HepG2 (cell line): ENCODE results near the gene PRR35.

Experiments used
- AFF4 ChIP-seq: sonication (generic); formaldehyde crosslinking; IDR thresholded peaks from 2 replicates; pipeline ENCODE4 v1.4.0; 2020; ENCODE audit warnings: missing genetic modification reagents
- ARHGAP35 ChIP-seq: sonication (generic); formaldehyde crosslinking; IDR thresholded peaks from 2 replicates; pipeline ENCODE4 v1.9.0; 2022; ENCODE audit warnings: mild to moderate bottlenecking, inconsistent platforms, moderate library complexity, missing genetic modification reagents, borderline replicate concordance
- CTCF ChIP-seq: sonication (generic); formaldehyde crosslinking; IDR thresholded peaks from 2 replicates; pipeline ENCODE4 v1.5.0; 2020; ENCODE audit warnings: mild to moderate bottlenecking, missing genetic modification reagents, moderate library complexity
- EZH2 ChIP-seq: conservative IDR thresholded peaks from 2 replicates; pipeline ENCODE4 v1.6.1; 2012; ENCODE audit warnings: mild to moderate bottlenecking, low read depth, low read length, moderate library complexity
- GATA4 ChIP-seq: sonication (generic); IDR thresholded peaks from 2 replicates; pipeline ENCODE4 v1.6.1; 2016; ENCODE audit warnings: antibody characterized with exemption, low read depth, borderline replicate concordance
- KLF16 ChIP-seq, 2 experiments: sonication (generic) in 1 of 2; formaldehyde crosslinking in 1 of 2; IDR thresholded peaks; 2 replicates each; pipeline versions ENCODE4 v1.6.1 to v1.8.0; 2016 to 2023; ENCODE audit warnings: missing genetic modification reagents in 2 of 2, missing compliant biosample characterization in 1 of 2
- MZF1 ChIP-seq: sonication (generic); formaldehyde crosslinking; IDR thresholded peaks from 2 replicates; pipeline ENCODE4 v1.8.1; 2023; ENCODE audit warnings: mild to moderate bottlenecking, missing genetic modification reagents, borderline replicate concordance
- POLR2A ChIP-seq, 2 experiments: IDR thresholded peaks; 2 replicates each; pipeline ENCODE4 v1.6.1; 2011; ENCODE audit warnings: low read depth in 2 of 2, low read length in 2 of 2, mild to moderate bottlenecking in 1 of 2, moderate library complexity in 1 of 2; ENCODE audit not compliant: insufficient read depth in 1 of 2
- PRDM10 ChIP-seq: sonication (generic); formaldehyde crosslinking; IDR thresholded peaks from 2 replicates; pipeline ENCODE4 v1.4.0; 2020; ENCODE audit warnings: low read depth, missing genetic modification reagents
- RAD51 ChIP-seq: fragments of 450-650 bp; IDR thresholded peaks from 2 replicates; pipeline ENCODE4 v1.6.1; 2016; ENCODE audit warnings: borderline replicate concordance
- ZFP41 ChIP-seq: sonication (generic); formaldehyde crosslinking; IDR thresholded peaks from 2 replicates; pipeline ENCODE4 v1.4.0; 2020; ENCODE audit warnings: mild to moderate bottlenecking, missing genetic modification reagents, borderline replicate concordance
- ZNF251 ChIP-seq: sonication (generic); formaldehyde crosslinking; IDR thresholded peaks from 2 replicates; pipeline ENCODE4 v1.9.0; 2021; ENCODE audit warnings: mild to moderate bottlenecking, missing genetic modification reagents

- no peak for TF ChIP-seq ZFP41 (CRISPR knock-in tag)
- no peak for TF ChIP-seq EZH2
- no peak for TF ChIP-seq POLR2A (IDR thresholded peaks at IDR 0.05; ENCODE audit: insufficient read depth in 1 of 2, low read depth in 2 of 2, low read length in 2 of 2)
- TF ChIP-seq CTCF (CRISPR knock-in tag): no peak
- TF ChIP-seq GATA4: no peak
- no peak for TF ChIP-seq RAD51
- no peak for TF ChIP-seq PRDM10 (CRISPR knock-in tag)
- no peak for TF ChIP-seq ARHGAP35 (CRISPR knock-in tag)
- TF ChIP-seq AFF4 (CRISPR knock-in tag): no peak
- no peak for TF ChIP-seq MZF1 (CRISPR knock-in tag)
- no peak for TF ChIP-seq KLF16 (CRISPR knock-in tag; IDR thresholded peaks at IDR 0.05)
- no peak for TF ChIP-seq ZNF251 (CRISPR knock-in tag)
Observed at GRCh38 chr16:565419-566330, 5.5 kb downstream of the PRR35 start.
